Hematopoietic multipotent progenitor cell treated with erythropoietin and hydrocortisone succinate and interleukin-3 and kit ligand, for 8 days (in vitro differentiated cells): Measurements from ENCODE around the gene FIBP.
"Not testable (repeated sequence)": the region's sequence is repeated elsewhere in the genome, so short reads cannot be mapped to it uniquely, and the experiment has no call there.

Experiments
- DNase-seq: peaks from one replicate; pipeline ENCODE4 v3.0.0-alpha.2; 2015

FIBP gene

DNA sequence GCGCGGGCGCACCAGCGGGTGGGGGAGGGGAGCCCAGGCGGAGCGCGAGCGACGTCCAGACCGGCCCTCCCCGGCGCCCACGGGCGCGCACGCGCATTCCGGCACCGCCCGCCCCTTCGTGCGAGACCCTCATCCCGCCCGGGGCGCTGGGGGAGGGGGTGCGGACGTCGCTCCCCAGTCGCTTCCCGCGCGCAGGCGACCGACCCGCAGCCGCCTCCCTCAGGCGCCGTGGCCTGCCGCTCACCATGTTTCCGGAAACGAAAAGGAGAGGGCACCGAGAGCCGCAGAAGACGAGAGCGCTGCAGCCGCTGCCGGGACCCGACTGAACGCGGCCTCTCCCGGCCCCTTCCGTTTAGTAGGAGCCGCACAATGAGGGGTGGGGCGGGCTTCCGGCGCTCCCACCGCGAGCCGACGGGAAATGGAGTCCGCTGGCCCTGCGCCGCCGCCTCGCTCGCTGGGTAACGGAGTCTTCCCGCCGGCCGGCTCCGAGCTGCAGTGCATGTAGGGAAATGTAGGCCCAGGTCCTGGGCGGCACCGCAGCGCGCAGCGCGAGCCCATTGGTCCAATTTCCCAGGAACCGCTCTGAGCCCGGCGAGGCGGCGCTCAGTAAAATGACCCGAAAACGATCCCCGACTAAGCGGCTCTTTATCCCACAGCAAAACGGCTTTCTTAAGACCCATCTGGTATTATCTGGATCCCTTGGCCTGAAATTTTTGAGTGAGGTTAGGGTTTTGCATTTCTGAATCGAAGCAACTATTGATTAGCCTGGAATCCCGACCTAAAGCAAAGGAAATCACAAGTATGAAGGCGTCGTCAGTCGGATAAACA, 30.2 kb downstream of the FIBP start, which contains the start of gene CFL1:
Gene CFL1, minus strand, starts transcription at position 328 of the 828 bp plus-strand sequence. Its CDS starts 81 bp downstream, at position 247.
- peak; percentile 96 for DNase-seq

DNA sequence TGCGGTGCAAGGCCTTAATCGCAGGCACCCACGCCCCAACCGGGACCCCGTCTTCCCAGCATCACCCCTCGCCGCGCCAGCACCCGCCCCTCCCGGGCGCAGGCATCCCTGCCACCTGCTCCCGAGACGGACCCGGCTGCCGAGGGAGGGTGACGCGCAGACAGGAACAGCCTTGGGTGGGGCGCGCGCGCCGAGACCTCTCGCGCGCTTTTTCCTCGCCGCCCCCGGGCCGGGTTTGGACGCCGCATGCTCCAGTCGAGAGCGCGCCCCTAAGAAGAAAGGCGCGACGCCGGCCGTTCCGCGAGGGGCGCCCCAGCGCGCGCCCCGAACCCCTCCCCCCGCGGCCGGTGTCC, 30.8 kb downstream of the FIBP start:
- DNase-seq = peak; percentile 54

DNA sequence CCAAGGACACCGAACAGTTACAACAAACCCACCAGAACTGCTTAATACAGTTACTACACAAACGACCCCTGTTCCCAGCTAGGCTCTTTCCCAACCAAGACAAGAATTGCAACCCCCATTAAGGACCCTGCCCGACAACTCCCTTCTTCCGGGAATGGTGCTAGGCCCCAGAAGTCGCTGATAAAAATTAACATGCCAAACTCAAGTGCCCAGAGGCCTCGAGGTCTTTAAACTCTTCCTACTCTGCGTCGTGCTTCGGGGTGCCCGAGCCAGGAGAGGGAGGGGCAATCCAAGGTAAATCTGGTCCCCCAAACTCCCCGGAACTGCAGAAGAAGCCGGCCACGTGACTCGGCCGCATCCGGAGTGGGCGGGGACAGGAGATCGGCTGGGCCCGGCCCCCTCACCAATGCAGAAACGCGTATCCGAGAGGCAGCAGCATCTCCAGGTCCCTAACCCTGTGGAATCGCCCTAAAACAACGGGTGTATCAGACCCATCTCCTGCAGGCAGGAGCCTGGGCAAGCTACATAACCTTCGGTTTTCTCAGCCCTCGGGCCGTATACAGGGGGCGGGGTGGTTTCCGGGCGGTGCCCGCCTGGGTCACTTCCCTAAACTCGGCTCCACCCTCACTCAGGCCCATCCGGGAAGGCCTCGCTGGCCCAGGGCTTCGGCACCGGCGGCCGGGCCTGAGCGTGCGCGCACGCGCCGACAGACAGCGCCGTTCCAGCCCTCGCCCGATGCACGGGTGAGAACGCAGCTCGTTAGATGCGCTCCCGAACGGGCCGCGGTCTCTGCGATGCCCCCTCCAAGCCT, 31.4 kb downstream of the FIBP start:
- DNase-seq = peak; percentile 76

GRCh38 chr11:65855927-65856363, 32.3 kb downstream of the FIBP start:
- no peak for DNase-seq

DNA sequence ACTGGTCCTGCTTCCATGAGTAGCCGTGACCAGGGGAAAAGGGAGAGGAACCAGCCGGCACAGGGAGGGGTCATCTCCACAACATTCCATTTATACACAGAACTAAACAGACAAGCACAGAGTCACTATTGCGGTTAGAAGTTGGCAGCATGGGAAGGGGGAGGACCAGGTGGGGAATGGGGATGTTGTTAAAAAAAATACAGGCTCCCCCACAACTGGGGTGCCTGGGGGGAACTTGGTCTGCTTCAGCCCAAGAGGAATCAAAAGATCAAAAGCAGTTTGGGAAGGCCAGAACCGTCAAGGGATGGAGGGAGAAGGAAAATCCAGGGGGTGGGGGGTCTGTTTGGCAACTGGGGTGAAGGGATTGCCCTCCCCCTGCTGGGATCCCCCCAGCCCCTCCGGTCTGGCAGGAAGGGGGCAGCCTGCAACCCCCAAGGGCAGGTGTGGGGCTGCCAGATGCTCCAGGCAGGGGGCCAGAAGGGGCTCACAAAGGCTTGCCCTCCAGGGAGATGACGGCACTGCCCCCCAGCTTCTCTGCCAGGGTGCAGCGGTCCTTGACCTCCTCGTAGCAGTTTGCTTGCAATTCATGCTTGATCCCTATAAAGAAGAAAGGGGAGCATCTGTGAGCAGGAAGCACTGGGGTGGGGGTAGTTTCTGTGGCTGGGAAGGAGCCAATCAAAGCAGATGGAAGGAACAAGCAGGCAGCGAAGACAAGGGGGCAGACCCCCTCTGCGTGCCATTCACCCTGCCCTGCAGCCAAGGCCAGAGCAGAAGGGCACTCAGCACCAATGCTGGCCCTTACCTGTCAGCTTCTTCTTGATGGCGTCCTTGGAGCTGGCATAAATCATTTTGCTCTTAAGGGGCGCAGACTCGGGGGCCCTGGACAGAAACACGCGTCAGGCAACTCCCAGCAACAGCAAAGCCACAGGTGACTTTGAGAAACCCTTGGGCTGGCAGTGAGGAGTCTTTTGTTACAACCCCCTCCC, 33.1 kb downstream of the FIBP start:
- DNase-seq = no peak

- DNase-seq = no peak
Observed at GRCh38 chr11:65854161-65854592, 34.1 kb downstream of the FIBP start.

DNA sequence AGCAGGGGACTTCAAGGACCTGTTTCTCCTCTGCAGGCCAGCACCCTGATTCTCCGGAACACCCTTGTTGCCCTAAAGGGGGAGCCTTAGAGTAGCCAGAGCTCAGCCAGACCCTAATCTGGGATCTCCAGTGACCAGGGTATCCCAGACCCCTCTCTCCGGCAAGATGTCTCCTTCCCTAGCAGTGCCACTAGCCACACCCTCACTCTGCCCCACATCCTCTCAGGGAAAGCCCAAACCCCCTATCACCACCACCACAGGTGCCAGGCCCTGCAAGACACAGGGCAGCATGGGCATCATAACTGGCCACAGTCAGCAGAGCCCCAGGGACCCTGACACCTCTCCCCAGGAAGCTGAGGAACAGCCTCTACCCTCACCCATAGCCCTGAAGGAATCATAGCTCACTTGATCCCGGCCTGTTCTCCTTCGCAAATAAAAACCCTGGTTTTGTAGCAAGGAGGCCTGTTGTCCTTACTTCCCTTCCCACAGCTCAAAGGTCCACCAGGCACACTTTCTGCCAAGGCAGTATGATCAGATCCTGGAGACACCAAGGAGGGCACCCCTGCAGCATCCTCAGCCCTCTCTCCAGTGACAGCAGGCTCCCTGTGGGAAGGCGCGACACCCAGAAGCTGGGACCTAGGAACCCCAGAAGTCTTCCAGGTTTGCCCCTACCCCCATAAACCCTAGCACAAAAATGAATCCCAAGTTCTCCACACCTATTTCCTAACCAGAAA, 34.9 kb downstream of the FIBP start:
- no peak for DNase-seq

DNA sequence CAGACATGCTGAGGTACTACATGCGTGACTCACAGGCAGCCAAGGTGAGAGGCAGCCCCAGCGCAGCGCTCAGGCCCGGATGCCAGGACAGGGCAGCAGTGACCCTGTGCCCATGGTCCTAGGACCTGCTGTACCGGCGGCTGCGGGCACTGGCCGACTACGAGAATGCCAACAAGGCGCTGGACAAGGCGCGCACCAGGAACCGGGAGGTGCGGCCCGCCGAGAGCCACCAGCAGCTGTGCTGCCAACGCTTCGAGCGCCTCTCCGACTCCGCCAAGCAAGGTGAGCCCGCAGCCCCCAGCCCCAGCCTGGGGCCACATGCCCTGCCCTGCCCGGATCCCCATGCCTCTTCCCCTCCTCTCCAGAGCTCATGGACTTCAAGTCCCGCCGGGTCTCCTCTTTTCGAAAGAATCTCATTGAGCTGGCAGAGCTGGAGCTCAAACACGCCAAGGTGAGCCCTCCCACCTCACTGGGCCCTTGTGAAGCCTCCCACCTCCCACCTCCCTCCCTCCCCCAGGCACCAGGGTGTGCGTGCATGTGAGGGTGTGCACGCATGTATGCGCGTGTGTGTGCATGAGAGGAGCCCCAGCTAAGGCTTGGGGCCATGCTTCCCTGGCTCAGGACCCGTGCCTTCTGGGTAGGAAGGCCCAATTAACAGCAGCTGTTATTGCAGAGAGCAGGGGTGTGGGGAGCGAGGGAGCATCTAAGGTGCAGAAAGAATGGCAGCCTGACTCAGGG, 35.6 kb downstream of the FIBP start:
- no peak for DNase-seq

DNA sequence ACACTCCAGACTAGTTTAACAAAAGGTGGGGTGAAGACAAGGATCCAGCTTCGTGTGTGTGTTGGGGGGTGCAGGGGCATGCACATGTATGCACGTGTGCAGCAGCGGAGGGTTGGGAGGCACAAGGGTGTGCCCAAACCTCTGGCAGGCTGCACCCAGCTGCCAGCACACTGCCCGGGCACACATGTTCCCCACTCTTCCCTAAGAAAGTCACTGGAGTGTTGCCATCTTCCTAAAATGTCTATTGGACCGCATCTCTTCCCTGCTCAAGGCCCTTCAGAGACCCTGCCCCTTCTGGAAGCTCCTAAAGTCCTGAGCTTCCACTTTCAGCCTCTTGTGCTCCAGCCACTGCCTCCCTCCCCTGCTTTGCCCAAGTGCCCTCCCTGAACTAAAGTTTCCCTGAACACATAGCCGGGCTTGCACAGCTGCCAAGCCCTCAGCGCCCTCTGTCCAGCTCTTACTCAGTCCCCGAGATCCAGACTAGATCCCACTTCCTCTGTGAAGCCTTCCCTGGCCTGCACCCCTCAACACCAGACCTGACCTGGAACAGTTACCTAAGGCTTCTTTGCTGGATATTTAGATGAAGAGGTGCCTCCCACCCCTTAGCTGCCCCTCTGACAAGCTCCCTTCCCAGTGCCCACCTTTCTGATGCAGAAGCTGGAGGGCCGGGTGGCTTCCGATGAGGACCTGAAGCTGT, 36.3 kb downstream of the FIBP start:
- DNase-seq = no peak

GRCh38 chr11:65851083-65851579, 37.1 kb downstream of the FIBP start:
- DNase-seq = peak; percentile 54

DNA sequence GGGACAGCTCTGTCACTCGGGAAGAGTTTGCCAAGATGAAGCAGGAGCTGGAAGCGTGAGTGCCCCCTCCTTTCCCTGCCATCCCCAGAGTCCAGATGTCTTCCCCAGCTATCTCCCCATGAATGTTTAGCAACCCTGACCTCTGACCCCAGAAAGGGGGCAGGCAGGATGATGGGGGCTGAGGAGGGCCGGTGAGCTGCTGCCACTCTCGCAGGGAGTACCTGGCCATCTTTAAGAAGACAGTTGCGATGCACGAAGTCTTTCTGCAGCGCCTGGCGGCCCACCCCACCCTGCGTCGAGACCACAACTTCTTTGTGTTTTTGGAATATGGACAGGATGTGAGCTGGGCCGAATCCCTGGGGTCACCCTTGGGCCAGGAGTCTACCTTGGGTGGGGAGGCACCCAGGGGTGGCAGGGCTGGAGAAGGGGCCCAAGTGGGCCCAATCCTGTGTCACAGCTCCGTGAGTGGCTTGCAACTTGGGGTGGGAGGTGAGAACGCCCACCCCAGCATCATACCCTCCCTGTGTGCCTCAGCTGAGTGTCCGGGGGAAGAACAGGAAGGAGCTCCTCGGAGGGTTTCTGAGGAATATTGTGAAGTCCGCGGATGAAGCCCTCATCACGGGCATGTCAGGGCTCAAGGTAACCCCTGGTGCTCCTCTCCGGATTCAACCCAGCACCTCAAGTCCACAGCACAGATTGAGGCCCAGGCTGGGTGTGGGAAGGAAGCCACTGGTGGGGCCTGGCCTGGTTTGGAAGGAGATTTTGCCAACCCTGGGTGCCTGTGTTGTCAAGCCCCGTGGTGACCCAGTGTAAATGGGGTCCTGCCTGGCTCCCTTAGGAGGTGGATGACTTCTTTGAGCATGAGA, 37.8 kb downstream of the FIBP start:
- DNase-seq = no peak

- no peak for DNase-seq
Observed at GRCh38 chr11:65849771-65850216, 38.5 kb downstream of the FIBP start.

- no peak for DNase-seq
Observed at GRCh38 chr11:65849366-65849765, 38.9 kb downstream of the FIBP start.

DNA sequence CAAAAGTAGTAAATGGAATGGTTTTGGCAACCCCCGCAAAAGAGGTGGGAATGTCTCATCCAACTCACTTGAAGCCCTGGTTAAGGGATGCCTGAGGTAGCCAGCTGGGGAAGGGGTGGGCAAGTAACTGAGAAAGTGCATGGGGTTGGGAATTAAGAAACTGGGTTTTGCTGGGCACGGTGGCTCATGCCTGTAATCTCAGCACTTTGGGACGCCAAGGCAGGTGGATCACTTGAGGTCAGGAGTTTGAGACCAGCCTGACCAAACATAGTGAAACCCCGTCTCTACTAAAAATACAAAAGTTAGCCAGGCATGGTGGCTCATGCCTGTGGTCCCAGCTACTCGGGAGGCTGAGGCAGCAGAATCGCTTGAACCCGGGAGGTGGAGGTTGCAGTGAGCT, 39.6 kb downstream of the FIBP start:
- DNase-seq = not testable (repeated sequence)

DNA sequence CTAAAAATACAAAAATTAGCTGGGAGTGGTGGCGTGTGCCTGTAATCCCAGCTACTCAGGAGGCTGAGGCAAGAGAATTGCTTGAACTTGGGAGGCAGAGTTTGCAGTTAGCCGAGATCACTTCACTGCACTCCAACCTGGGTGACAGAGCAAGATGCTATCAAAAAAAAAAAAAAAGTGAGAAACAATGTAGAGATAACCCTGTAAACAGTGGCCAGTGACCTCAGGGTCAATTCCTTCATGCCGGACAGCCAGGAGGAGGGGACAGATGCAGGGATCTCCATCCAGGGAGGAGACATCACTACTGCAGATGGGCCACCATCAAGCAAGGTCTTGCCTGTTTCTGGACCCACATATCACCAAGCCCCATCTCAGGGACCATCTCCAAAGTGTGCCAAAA, 40.5 kb downstream of the FIBP start:
- no peak for DNase-seq

- DNase-seq = no peak
Observed at GRCh38 chr11:65844231-65844872, 43.9 kb downstream of the FIBP start.

DNA sequence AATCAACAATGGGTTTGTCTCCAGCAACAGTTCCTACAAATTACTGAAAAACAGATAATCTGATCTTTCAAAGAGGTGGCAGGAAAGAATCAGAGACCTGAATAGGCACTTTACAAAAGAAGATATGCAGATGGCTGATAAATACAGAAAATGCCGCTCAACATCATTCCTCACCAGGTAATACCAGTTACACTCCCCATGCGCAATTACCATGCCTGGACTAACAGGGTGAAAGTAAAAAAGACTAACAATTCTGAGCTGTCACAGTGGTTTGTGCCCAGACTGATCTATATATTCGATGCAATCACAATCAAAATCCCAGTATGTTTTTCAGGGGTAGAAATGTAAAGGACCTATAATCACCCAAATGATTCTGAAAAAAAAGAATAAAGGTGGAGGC, 44.5 kb downstream of the FIBP start:
- no peak for DNase-seq

- DNase-seq = no peak
Observed at GRCh38 chr11:65842144-65842543, 46.1 kb downstream of the FIBP start.

DNA sequence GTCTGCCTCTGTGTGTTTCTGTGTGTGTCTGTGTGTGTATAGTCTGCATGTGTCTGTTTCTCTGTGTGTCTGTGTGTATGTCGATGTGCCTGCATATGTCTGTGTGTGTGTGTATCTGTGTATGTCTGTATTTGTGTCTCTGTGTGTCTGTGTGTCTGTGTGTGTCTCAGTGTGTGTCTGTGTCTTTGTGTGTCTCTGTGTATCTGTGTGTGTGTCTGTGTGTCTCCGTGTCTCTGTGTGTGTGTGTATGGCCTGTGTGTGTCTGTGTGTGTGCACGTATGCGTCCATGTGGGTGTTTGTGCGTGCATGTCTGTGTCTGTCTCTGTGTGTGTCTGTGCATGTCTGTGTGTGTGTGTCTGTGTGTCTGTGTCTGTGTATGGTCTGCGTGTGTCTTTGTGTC, 54.1 kb downstream of the FIBP start:
- DNase-seq = no peak
